Adrenal gland (tissue), 12 donors: ENCODE data around the gene ARHGAP8. TPM values are rescaled to one million over a fixed set of nuclear protein-coding genes. Genes with fewer than 3 reads are reported as not detected.

ENCODE experiments used
- DNase-seq, 7 donors: peaks; one replicate each; pipeline ENCODE4 v3.0.0-alpha.2; 2019 to 2020
- H3K27ac ChIP-seq, 5 donors: fragments of 200-600 bp; sonication (generic) in 4 of 5; 1 replicate in 3 of 5; 2 replicates in 2 of 5; pipeline versions ENCODE4 v1.5.1 to v1.8.0; 2016 to 2020; ENCODE audit warnings: mild to moderate bottlenecking in 1 of 5
- H3K27me3 ChIP-seq: fragments of 200-600 bp; 2 replicates; pipeline ENCODE4 v1.8.0; 2021
- H3K36me3 ChIP-seq, 2 donors: fragments of 200-600 bp; replicated peaks in 1 of 2; 1 replicate in 1 of 2; 2 replicates in 1 of 2; pipeline versions ENCODE4 v1.5.1 to v1.8.0; 2018 to 2022
- H3K4me1 ChIP-seq, 2 donors: fragments of 200-600 bp; replicated peaks in 1 of 2; 1 replicate in 1 of 2; 2 replicates in 1 of 2; pipeline versions ENCODE4 v1.5.1 to v1.8.0; 2018 to 2021
- H3K4me3 ChIP-seq, 4 donors: fragments of 200-600 bp; sonication (generic) in 3 of 4; one replicate each; pipeline ENCODE4 v1.5.1; 2016 to 2018
- H3K9me3 ChIP-seq, 3 donors: fragments of 200-600 bp; sonication (generic) in 1 of 3; replicated peaks in 1 of 3; 1 replicate in 2 of 3; 2 replicates in 1 of 3; pipeline versions ENCODE4 v1.5.1 to v1.8.0; 2016 to 2021
- CTCF ChIP-seq, 6 experiments: fragments of 450-650 bp in 4 of 6; fragments of 200-600 bp in 2 of 6; sonication (generic) in 1 of 6; IDR thresholded peaks; 1 replicate in 5 of 6; 2 replicates in 1 of 6; pipeline versions ENCODE4 v1.5.1 to v1.8.0; 2016 to 2021; ENCODE audit warnings: antibody characterized with exemption in 6 of 6, mild to moderate bottlenecking in 2 of 6, moderate library complexity in 1 of 6
- POLR2A ChIP-seq, 2 donors: fragments of 450-650 bp; IDR thresholded peaks; one replicate each; pipeline ENCODE4 v1.6.1; 2017; ENCODE audit warnings: antibody characterized with exemption in 2 of 2, mild to moderate bottlenecking in 2 of 2, moderate library complexity in 1 of 2
- WGBS, 4 donors: extraction: QIAGEN DNeasy Blood & Tissue Kit in 2 of 4; methylation state at CpG; one replicate each; pipeline versions ENCODE4 v1.1.5 to v1.1.7; 2013 to 2017; 5-methylcytosine and 5-hydroxymethylcytosine counted together
- intact Hi-C, 2 donors: fragments of 100-400 bp; cut with DNase I; formaldehyde crosslinking; loops; one replicate each; pipeline versions ENCODE4 v1.14.1 to v1.15.0; 2022 to 2023
- polyA plus RNA-seq, 3 donors: library from polyadenylated mRNA; stranded (reverse); fragments of 200-250 nt in 2 of 3; fragments of 350-450 nt in 1 of 3; fragmentation: Illumina TruSeq in 1 of 3; extraction: RNeasy Lipid Tissue Mini Kit (QIAGEN cat#74804) in 1 of 3; gene quantifications; one replicate each; pipeline ENCODE4 v1.2.3, GENCODE V29; 2013 to 2014
- total RNA-seq, 9 donors: library from RNA; depleted of rRNA in 4 of 9; stranded (reverse); fragments of >200 nt in 4 of 9; fragments of 120-200 nt in 1 of 9; fragmentation: NEBNext Ultra II Directional in 1 of 9; extraction: Animal tissue kit (Norgen Biotek cat#: 25700) in 1 of 9; gene quantifications; one replicate each; pipeline versions ENCODE4 v1.1.0 to v1.2.4, GENCODE V29; 2013 to 2023
- donor health status: healthy with polysubstance abuse.
- donor health status: Bipolar disorder and iron deficiency.
- donor health status: DM: yes; HTN: yes; CAD: no.
- donor health status: DM: no; HTN: no; CAD: no.
- donor health status: DM: no; HTN: no; CAD: no.
- donor health status: DM: yes; HTN: yes; CAD: no.

The ARHGAP8 gene
- total and polyA plus RNA-seq, 12 donors = 0.12 to 17.8 (median 1.1) TPM

- intact Hi-C loops = no loop called here
- peaks cover 25% of the 10 kb centered on the region for H3K27me3 ChIP-seq
Measured at GRCh38 chr22:44753189-44754042, 1.0 kb downstream of the ARHGAP8 start.

GRCh38 chr22:44754998-44755397, 2.6 kb downstream of the ARHGAP8 start:
- WGBS, 4 donors = 67 to 74% (median 69%) methylated on average over 3 to 7 of the region's 7 CpGs
- Histone ChIP-seq H3K27ac (no peak overlapping the region), H3K9me3 (no peaks in the 10 kb centered on the region), H3K36me3 (no peaks in the 10 kb centered on the region), H3K27me3 (peaks cover 25% of the 10 kb centered on the region), H3K4me1 (no peaks in the 10 kb centered on the region), H3K4me3 (no peak overlapping the region)
- no peak for DNase-seq
- intact Hi-C loops = no loop called here
- no peak for TF ChIP-seq POLR2A (IDR thresholded peaks at IDR 0.05)

More at GRCh38 chr22:44753189-44754042, 1.0 kb downstream of the ARHGAP8 start:
- Histone ChIP-seq H3K4me1 (no peaks in the 10 kb centered on the region), H3K9me3 (no peaks in the 10 kb centered on the region), H3K36me3 (no peaks in the 10 kb centered on the region), H3K4me3 (no peak overlapping the region), H3K27ac (no peak overlapping the region)
- no peak for TF ChIP-seq POLR2A (IDR thresholded peaks at IDR 0.05)
- no peak for TF ChIP-seq CTCF (IDR thresholded peaks at IDR 0.05)
- peak in 1 of 7 donors; percentile 33 for DNase-seq
- 39 to 48% (median 43%) methylated on average over 22 to 29 of the region's 29 CpGs for WGBS, 4 donors

GRCh38 chr22:44755417-44755816, 3.0 kb downstream of the ARHGAP8 start:
- H3K36me3 ChIP-seq = no peaks in the 10 kb centered on the region
- intact Hi-C loops = no loop called here
- 32 to 69% (median 58%) methylated on average over 2 to 6 of the region's 6 CpGs for WGBS, 4 donors
- peaks cover 25% of the 10 kb centered on the region for H3K27me3 ChIP-seq
- no peak for DNase-seq
- no peak overlapping the region for H3K27ac ChIP-seq
- no peak overlapping the region for H3K4me3 ChIP-seq
- no peaks in the 10 kb centered on the region for H3K4me1 ChIP-seq
- TF ChIP-seq CTCF (IDR thresholded peaks at IDR 0.05) (no peak), POLR2A (IDR thresholded peaks at IDR 0.05) (no peak)
- H3K9me3 ChIP-seq = no peaks in the 10 kb centered on the region

- TF ChIP-seq CTCF (IDR thresholded peaks at IDR 0.05) (no peak), POLR2A (IDR thresholded peaks at IDR 0.05) (no peak)
- no peak overlapping the region for H3K27ac ChIP-seq
- no peak overlapping the region for H3K4me3 ChIP-seq
Measured at GRCh38 chr22:44755956-44756361, 3.6 kb downstream of the ARHGAP8 start.

More at GRCh38 chr22:44755956-44756361, 3.6 kb downstream of the ARHGAP8 start:
- Histone ChIP-seq H3K4me1 (no peaks in the 10 kb centered on the region), H3K36me3 (no peaks in the 10 kb centered on the region), H3K9me3 (no peaks in the 10 kb centered on the region), H3K27me3 (peaks cover 22% of the 10 kb centered on the region)
- 58 to 71% (median 65%) methylated on average over 9 of the region's 9 CpGs for WGBS, 4 donors
- intact Hi-C loops = no loop called here
- no peak for DNase-seq
